Fibroblast of the aortic adventitia (primary cell): ENCODE results near the gene PDZD7. TPM values are rescaled to one million over a fixed set of nuclear protein-coding genes. Genes with fewer than 3 reads are reported as not detected.

Experiments
- DNase-seq: peaks from one replicate; pipeline ENCODE4 v3.0.0-alpha.2; 2010; ENCODE audit warnings: low read depth
- H3K4me3 ChIP-seq: 2 replicates; pipeline ENCODE4 v1.5.1; 2011; ENCODE audit warnings: low read depth, mild to moderate bottlenecking, control low read depth, low read length, moderate library complexity
- total RNA-seq: library from RNA; depleted of rRNA; stranded (reverse); fragments of >200 nt; gene quantifications from 2 replicates; pipeline ENCODE4 v1.2.3, GENCODE V29; 2012; ENCODE audit warnings: low replicate concordance
- TF ChIP-seq, protein P1 (sequence below): IDR thresholded peaks from 2 replicates; pipeline ENCODE4 v1.5.1; 2011; ENCODE audit warnings: mild to moderate bottlenecking, low read length, control low read depth, inconsistent platforms; ENCODE audit not compliant: insufficient read depth

PDZD7 gene
- total RNA-seq, 1 donor, result 0.27 TPM

- TF ChIP-seq, protein P1, sequence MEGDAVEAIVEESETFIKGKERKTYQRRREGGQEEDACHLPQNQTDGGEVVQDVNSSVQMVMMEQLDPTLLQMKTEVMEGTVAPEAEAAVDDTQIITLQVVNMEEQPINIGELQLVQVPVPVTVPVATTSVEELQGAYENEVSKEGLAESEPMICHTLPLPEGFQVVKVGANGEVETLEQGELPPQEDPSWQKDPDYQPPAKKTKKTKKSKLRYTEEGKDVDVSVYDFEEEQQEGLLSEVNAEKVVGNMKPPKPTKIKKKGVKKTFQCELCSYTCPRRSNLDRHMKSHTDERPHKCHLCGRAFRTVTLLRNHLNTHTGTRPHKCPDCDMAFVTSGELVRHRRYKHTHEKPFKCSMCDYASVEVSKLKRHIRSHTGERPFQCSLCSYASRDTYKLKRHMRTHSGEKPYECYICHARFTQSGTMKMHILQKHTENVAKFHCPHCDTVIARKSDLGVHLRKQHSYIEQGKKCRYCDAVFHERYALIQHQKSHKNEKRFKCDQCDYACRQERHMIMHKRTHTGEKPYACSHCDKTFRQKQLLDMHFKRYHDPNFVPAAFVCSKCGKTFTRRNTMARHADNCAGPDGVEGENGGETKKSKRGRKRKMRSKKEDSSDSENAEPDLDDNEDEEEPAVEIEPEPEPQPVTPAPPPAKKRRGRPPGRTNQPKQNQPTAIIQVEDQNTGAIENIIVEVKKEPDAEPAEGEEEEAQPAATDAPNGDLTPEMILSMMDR, result no peak
- no peak for DNase-seq
- H3K4me3 ChIP-seq, result no peak overlapping the region
Measured at GRCh38 chr10:101022967-101023705, 7.8 kb downstream of the PDZD7 start.

- H3K4me3 ChIP-seq, result no peak overlapping the region
- TF ChIP-seq, protein P1, result no peak
- DNase-seq, result no peak
Measured at GRCh38 chr10:101021692-101022251, 9.2 kb downstream of the PDZD7 start.

DNA sequence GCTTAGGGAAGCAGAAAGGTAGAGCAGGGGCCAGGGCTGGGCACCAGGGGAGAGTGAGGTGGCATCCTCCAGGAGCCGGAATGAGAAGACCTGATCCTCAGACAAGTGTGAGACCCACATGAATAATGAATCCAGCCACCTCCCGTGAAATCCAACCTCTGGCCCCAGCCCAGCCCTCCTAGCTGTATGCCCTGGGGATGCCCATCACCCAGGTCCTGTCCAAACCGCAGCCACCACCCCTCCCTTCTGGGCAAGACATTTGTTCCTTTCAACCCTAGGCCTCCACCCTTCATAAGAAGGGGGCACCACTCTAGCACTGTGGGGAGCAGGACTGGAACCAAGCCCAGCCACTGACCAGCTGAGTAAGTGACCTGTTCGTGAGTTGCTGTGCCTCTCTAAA, 9.7 kb downstream of the PDZD7 start:
- no peak for DNase-seq
- TF ChIP-seq, protein P1, result no peak
- no peak overlapping the region for H3K4me3 ChIP-seq

DNA sequence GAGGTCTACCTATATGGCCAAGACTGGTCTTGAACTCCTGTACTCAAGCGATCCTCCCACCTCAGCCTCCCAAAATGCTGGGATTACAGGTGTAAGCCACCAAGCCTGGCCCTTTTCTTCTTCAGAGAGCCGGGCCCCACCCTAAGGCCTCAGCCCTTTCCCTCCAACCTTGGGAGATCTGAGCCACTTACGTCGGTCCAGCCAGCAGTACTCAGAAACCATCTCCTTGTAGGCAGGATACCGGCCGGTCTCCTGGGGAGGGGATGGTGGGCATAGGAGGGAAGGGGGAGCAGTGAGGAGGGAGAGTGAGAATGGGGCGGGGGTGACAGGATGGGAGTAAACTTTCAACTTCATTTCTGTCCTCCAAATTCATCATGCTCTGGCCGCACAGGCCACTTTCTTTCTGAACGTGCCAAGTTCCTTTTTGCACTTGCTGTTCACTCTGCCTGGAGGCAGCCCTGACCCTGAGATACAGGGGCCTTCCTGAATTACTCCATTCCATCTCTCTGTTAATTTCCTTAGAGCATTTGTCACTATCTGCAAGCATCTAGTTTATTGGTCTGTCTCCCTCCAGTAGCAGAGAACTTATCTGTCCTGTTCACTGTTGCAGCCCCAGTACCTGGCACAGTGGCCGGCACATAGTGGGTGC, 10.4 kb downstream of the PDZD7 start:
- TF ChIP-seq, protein P1, result no peak
- DNase-seq, result no peak
- H3K4me3 ChIP-seq, result no peak overlapping the region

- no peak for DNase-seq
- TF ChIP-seq, protein P1, result no peak
- no peak overlapping the region for H3K4me3 ChIP-seq
Measured at GRCh38 chr10:101019440-101019703, 11.6 kb downstream of the PDZD7 start.

GRCh38 chr10:101018600-101019439, 12.1 kb downstream of the PDZD7 start:
- no peak overlapping the region for H3K4me3 ChIP-seq
- DNase-seq, result peak; percentile 74
- TF ChIP-seq, protein P1, result peak; percentile 81
